Endothelial cell of umbilical vein (primary cell): ENCODE measurements around the gene ARHGAP9. TPM values are rescaled to one million over a fixed set of nuclear protein-coding genes. Genes with fewer than 3 reads are reported as not detected.
"Not testable (repeated sequence)": the region's sequence is repeated elsewhere in the genome, so short reads cannot be mapped to it uniquely, and the experiment has no call there.

Experiments used
- BruUV-seq: library from RNA; stranded (reverse); fragments of 400-500 nt; replicated peaks from 2 replicates; lab custom pipeline; 2021; lab: Mats Ljungman, UMichigan
- CTCF ChIA-PET: fragments of 300-600, 350-600 bp; sonication (Branson Sonifier 250); formaldehyde crosslinking; loops from one replicate; lab custom pipeline; 2021; ENCODE audit warnings: antibody characterized with exemption, inconsistent platforms; lab: Charles Lee
- POLR2A ChIA-PET: fragments of 300-600, 350-600 bp; sonication (Branson Sonifier 250); formaldehyde crosslinking; loops from one replicate; lab custom pipeline; 2021; ENCODE audit warnings: antibody characterized with exemption, inconsistent platforms; lab: Charles Lee
- DNase-seq: peaks from one replicate; pipeline ENCODE4 v3.0.0-alpha.2; 2011; ENCODE audit warnings: low read depth, low spot score
- FAIRE-seq: peaks from 2 replicates; lab custom pipeline; 2011; peaks lifted over from hg19 to GRCh38; lab: Jason Lieb, UNC
- H2AFZ ChIP-seq: 2 replicates; pipeline ENCODE4 v1.6.0; 2012; ENCODE audit warnings: low read depth, low read length, control low read depth, inconsistent platforms
- H3K27ac ChIP-seq: 2 replicates; pipeline ENCODE4 v1.5.1; 2011; ENCODE audit warnings: low read depth, mild to moderate bottlenecking, control low read depth, low read length, moderate library complexity; ENCODE audit not compliant: insufficient read depth
- H3K27me3 ChIP-seq, 2 experiments: 2 replicates each; pipeline versions ENCODE4 v1.6.0 to v1.6.1; 2011; ENCODE audit warnings: low read length in 2 of 2, mixed read lengths in 1 of 2; ENCODE audit not compliant: control insufficient read depth in 2 of 2, insufficient read depth in 2 of 2
- H3K36me3 ChIP-seq, 2 experiments: 2 replicates in 1 of 2; 3 replicates in 1 of 2; pipeline ENCODE4 v1.5.1; 2011; ENCODE audit warnings: low read length in 2 of 2, mild to moderate bottlenecking in 1 of 2, moderate library complexity in 1 of 2; ENCODE audit not compliant: control insufficient read depth in 2 of 2, insufficient read depth in 2 of 2; ENCODE audit errors: extremely low read depth in 1 of 2
- H3K4me1 ChIP-seq: 3 replicates; pipeline ENCODE4 v1.5.1; 2011; ENCODE audit warnings: mild to moderate bottlenecking, low read length; ENCODE audit not compliant: control insufficient read depth, insufficient read depth; ENCODE audit errors: extremely low read depth
- H3K4me2 ChIP-seq: 2 replicates; pipeline ENCODE4 v1.6.1; 2011; ENCODE audit warnings: low read length, control low read depth, mixed read lengths; ENCODE audit not compliant: insufficient read depth
- H3K4me3 ChIP-seq, 3 experiments: fragments of 200-600 bp in 1 of 3; sonication (generic), shearing (Covaris generic) in 1 of 3; replicated peaks in 1 of 3; 2 replicates each; pipeline ENCODE4 v1.5.1; 2011 to 2016; ENCODE audit warnings: control low read depth in 3 of 3, low read length in 3 of 3, mild to moderate bottlenecking in 2 of 3, inconsistent platforms in 1 of 3, low read depth in 1 of 3, moderate library complexity in 1 of 3; ENCODE audit not compliant: insufficient read depth in 1 of 3
- H3K79me2 ChIP-seq: 2 replicates; pipeline ENCODE4 v1.6.0; 2012; ENCODE audit warnings: low read length, inconsistent platforms; ENCODE audit not compliant: control insufficient read depth, insufficient read depth
- H3K9ac ChIP-seq: replicated peaks from 2 replicates; pipeline ENCODE3; 2011; ENCODE audit warnings: low read length, control low read depth; ENCODE audit not compliant: insufficient read depth; ENCODE audit errors: extremely low read depth
- H3K9me1 ChIP-seq: replicated peaks from 3 replicates; pipeline ENCODE4 v1.6.0; 2011; ENCODE audit warnings: mild to moderate bottlenecking, low read length; ENCODE audit not compliant: control insufficient read depth, insufficient read depth; ENCODE audit errors: extremely low read depth
- H3K9me3 ChIP-seq: replicated peaks from 2 replicates; pipeline ENCODE4 v1.5.1; 2012; ENCODE audit warnings: low read length, inconsistent platforms; ENCODE audit not compliant: control insufficient read depth, insufficient read depth
- H4K20me1 ChIP-seq: replicated peaks from 2 replicates; pipeline ENCODE3; 2011; ENCODE audit warnings: mild to moderate bottlenecking, low read length; ENCODE audit not compliant: control insufficient read depth, insufficient read depth; ENCODE audit errors: extremely low read depth
- EZH2 ChIP-seq: IDR thresholded peaks from 2 replicates; pipeline ENCODE4 v1.6.1; 2012; ENCODE audit warnings: borderline replicate concordance, low read depth, mild to moderate bottlenecking, moderate library complexity, low read length, inconsistent platforms; ENCODE audit not compliant: severe bottlenecking
- JUN ChIP-seq: IDR thresholded peaks from 2 replicates; pipeline ENCODE4 v1.6.1; 2011; ENCODE audit warnings: borderline replicate concordance, low read depth; ENCODE audit not compliant: insufficient read length, insufficient read depth
- MAX ChIP-seq: IDR thresholded peaks from 2 replicates; pipeline ENCODE4 v1.6.1; 2011; ENCODE audit not compliant: insufficient read depth, insufficient read length
- MYC ChIP-seq: IDR thresholded peaks from one replicate; pipeline ENCODE4 v1.6.1; 2011; ENCODE audit warnings: mild to moderate bottlenecking, low read depth, low read length
- dilution Hi-C: fragments of 300-500 bp; cut with MboI; formaldehyde crosslinking; loops from one replicate; pipeline ENCODE4 v1.15.0; 2019; ENCODE audit warnings: low sequenced_read_pairs; ENCODE audit not compliant: extremely low pct_ligation_motif_present
- intact Hi-C: fragments of 100-400 bp; cut with micrococcal nuclease; formaldehyde crosslinking; loops from one replicate; pipeline ENCODE4 v1.10.0; 2022
- polyA plus RNA-seq, 4 experiments: library from polyadenylated mRNA; depleted of rRNA in 3 of 4; stranded (reverse) in 3 of 4; unstranded in 1 of 4; fragments of >200 nt; gene quantifications; 2 replicates each; pipeline versions ENCODE4 v1.2.1 to v1.2.3, GENCODE V29; 2011 to 2012; ENCODE audit warnings: missing spikeins in 1 of 4
- total RNA-seq: library from RNA; stranded (reverse); gene quantifications from 2 replicates; pipeline ENCODE4 v1.2.3, GENCODE V29; 2021
- TF ChIP-seq, protein P1 (sequence below), 2 donors: IDR thresholded peaks; 1 replicate in 1 of 2; 2 replicates in 1 of 2; pipeline ENCODE4 v1.5.1; 2011; ENCODE audit warnings: low read length in 2 of 2, mild to moderate bottlenecking in 2 of 2, moderate library complexity in 2 of 2, control low read depth in 1 of 2, inconsistent platforms in 1 of 2, low read depth in 1 of 2; ENCODE audit not compliant: insufficient read depth in 1 of 2; ENCODE audit errors: extremely low read depth in 1 of 2

ARHGAP9 gene
- total and polyA plus RNA-seq, 2 donors (not counting 3 experiments of a cell fraction or from before 2014, with no cell fraction given), result 0.25 to 0.38 TPM

- FAIRE-seq, H3K4me1 ChIP-seq, BruUV-seq, H2AFZ ChIP-seq, H4K20me1 ChIP-seq, DNase-seq, intact Hi-C loops, dilution Hi-C loops, H3K4me3 ChIP-seq, H3K9me3 ChIP-seq, H3K27me3 ChIP-seq, H3K9me1 ChIP-seq, H3K9ac ChIP-seq, H3K79me2 ChIP-seq, H3K27ac ChIP-seq, CTCF ChIA-PET, H3K4me2 ChIP-seq: not testable (repeated sequence)
- H3K36me3 ChIP-seq, result peaks cover 24 to 43% of the 10 kb centered on the region in 2 experiments
- POLR2A ChIA-PET, result interaction anchor here (0.7 kb wide), 2 partner anchors 10 to 35 kb away, joined by 6 to 8 read pairs; no protein-coding TSS in a partner anchor
Measured at GRCh38 chr12:57502311-57502969, 22.8 kb upstream of the ARHGAP9 start.

DNA sequence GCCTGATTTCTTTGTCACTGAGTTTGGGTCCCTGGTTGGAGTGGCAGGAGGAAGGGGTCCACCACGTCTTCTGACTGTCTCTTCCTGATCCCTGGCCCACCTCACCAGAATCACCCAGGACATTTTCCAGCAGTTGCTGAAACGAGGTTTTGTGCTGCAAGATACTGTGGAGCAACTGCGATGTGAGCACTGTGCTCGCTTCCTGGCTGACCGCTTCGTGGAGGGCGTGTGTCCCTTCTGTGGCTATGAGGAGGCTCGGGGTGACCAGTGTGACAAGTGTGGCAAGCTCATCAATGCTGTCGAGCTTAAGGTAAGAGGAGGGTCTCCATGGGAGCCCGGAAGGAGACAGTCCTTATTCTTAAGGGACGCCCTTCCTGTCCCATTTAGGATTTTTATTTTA, 20.5 kb upstream of the ARHGAP9 start:
- CTCF ChIA-PET, result no interaction called here
- Histone ChIP-seq H3K27ac (no peak overlapping the region), H3K79me2 (no peaks in the 10 kb centered on the region), H4K20me1 (no peaks in the 10 kb centered on the region), H3K27me3 (no peaks in the 10 kb centered on the region), H3K9me1 (no peaks in the 10 kb centered on the region), H3K36me3 (peaks cover 26 to 36% of the 10 kb centered on the region in 2 experiments), H3K4me2 (no peak overlapping the region), H3K9me3 (no peaks in the 10 kb centered on the region), H3K9ac (no peak overlapping the region), H3K4me1 (no peaks in the 10 kb centered on the region), H3K4me3 (no peak overlapping the region), H2AFZ (no peak overlapping the region)
- no TSS peak for BruUV-seq
- intact Hi-C loops, result no loop called here
- POLR2A ChIA-PET, result interaction anchor here (1.2 kb wide), 1 partner anchor 16 kb away, joined by 4 read pairs; no protein-coding TSS in a partner anchor
- DNase-seq, result no peak
- dilution Hi-C loops, result no loop called here
- TF ChIP-seq, protein P1, sequence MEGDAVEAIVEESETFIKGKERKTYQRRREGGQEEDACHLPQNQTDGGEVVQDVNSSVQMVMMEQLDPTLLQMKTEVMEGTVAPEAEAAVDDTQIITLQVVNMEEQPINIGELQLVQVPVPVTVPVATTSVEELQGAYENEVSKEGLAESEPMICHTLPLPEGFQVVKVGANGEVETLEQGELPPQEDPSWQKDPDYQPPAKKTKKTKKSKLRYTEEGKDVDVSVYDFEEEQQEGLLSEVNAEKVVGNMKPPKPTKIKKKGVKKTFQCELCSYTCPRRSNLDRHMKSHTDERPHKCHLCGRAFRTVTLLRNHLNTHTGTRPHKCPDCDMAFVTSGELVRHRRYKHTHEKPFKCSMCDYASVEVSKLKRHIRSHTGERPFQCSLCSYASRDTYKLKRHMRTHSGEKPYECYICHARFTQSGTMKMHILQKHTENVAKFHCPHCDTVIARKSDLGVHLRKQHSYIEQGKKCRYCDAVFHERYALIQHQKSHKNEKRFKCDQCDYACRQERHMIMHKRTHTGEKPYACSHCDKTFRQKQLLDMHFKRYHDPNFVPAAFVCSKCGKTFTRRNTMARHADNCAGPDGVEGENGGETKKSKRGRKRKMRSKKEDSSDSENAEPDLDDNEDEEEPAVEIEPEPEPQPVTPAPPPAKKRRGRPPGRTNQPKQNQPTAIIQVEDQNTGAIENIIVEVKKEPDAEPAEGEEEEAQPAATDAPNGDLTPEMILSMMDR (IDR thresholded peaks at IDR 0.05; ENCODE audit: extremely low read depth in 1 of 2, insufficient read depth in 1 of 2, low read depth in 1 of 2, low read length in 2 of 2), result no peak
- no peak for TF ChIP-seq JUN
- no peak for TF ChIP-seq MYC
- no peak for TF ChIP-seq EZH2
- no peak for TF ChIP-seq MAX
- no peak for FAIRE-seq
